DMS 273 (cell line): ENCODE data around the gene SPIB.
A peak's percentile ranks its signal among the peaks of the same experiment; 100 is the strongest.
"Not testable (repeated sequence)": the region's sequence is repeated elsewhere in the genome, so short reads cannot be mapped to it uniquely, and the experiment has no call there.

Experiments used
- DNase-seq: peaks from one replicate; lab custom pipeline; 2025; ENCODE audit not compliant: unreplicated experiment; lab: John Stamatoyannopoulos, UW

SPIB gene

GRCh38 chr19:50418176-50419021, at the start of gene SPIB:
Gene SPIB (plus strand): TSS chr19:50418938. CDS start chr19:50418963, 25 bp downstream.
- no peak for DNase-seq

GRCh38 chr19:50371914-50372475, 46.7 kb upstream of the SPIB start:
- no peak for DNase-seq

- peak; percentile 99 for DNase-seq
Observed at GRCh38 chr19:50376166-50377050, 42.3 kb upstream of the SPIB start, which contains the start of gene NR1H2. Gene NR1H2 (plus strand): TSS chr19:50376457. CDS start chr19:50377606, 1,149 bp downstream.

GRCh38 chr19:50377051-50377461, 41.7 kb upstream of the SPIB start:
- peak; percentile 41 for DNase-seq

DNA sequence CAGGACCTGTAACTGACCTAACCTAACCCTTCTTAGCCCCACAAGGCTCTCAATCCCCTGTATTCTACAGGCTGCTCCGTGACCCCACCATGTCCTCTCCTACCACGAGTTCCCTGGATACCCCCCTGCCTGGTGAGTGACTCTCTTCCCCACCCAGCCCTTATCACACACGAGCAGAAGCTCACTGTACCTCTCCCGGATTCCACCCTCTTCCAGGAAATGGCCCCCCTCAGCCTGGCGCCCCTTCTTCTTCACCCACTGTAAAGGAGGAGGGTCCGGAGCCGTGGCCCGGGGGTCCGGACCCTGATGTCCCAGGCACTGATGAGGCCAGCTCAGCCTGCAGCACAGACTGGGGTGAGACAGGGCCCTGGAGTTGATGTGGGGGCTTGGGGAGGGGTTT, 41.2 kb upstream of the SPIB start:
- no peak for DNase-seq

- no peak for DNase-seq
Observed at GRCh38 chr19:50378169-50378862, 40.4 kb upstream of the SPIB start.

GRCh38 chr19:50378863-50379236, 39.9 kb upstream of the SPIB start:
- no peak for DNase-seq

- no peak for DNase-seq
Observed at GRCh38 chr19:50379602-50380001, 39.1 kb upstream of the SPIB start.

GRCh38 chr19:50380137-50380536, 38.6 kb upstream of the SPIB start:
- no peak for DNase-seq

GRCh38 chr19:50380751-50381151, 38.0 kb upstream of the SPIB start:
- DNase-seq: no peak

GRCh38 chr19:50381881-50382729, 36.6 kb upstream of the SPIB start:
- no peak for DNase-seq

- peak; percentile 70 for DNase-seq
Observed at GRCh38 chr19:50383001-50383851, 35.5 kb upstream of the SPIB start.

DNA sequence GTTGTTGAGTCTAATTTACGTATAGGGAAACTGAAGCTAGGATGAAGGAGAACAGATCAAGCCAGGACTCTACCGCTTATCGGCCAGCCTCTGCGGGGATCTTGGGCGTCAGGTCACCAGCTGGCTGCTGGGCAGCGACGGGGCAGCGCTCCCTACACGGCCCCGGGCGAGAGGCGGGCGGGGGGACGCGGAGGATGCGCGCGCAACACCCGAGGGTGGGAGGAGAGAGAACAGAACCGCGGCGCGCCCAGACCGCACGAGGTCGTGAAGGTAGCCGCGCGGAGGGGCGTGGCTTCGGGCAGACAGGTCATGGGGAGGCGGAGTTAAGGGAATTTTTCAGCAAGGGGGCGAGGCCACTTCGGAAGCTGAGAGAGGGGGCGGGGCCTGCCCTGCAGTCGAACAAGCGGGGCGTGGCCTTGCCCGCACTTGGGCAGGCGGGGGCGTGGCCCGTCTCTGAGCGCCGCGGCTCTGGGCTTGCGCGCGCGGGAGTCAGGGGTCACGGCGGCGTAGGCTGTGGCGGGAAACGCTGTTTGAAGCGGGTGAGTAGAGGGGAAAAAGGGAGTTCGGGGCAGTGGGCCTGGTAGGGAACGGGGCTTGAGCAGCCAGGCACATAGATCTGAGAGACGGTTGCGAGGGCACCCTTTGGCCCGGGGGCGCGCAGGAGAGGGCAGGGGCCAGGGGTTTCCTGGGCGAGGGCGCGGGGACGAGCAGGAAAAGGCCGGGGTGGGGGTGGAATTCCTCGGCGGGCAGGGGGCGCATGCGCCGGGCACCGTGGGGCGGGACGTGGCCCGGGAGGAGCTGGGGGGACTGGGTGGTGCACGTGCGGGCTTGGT, 34.7 kb upstream of the SPIB start, which contains the start of gene POLD1:
Gene POLD1 (plus strand): TSS at position 496 of the 833 bp plus-strand sequence. CDS start 14,505 bp downstream, outside the sequence.
- peak; percentile 99 for DNase-seq

DNA sequence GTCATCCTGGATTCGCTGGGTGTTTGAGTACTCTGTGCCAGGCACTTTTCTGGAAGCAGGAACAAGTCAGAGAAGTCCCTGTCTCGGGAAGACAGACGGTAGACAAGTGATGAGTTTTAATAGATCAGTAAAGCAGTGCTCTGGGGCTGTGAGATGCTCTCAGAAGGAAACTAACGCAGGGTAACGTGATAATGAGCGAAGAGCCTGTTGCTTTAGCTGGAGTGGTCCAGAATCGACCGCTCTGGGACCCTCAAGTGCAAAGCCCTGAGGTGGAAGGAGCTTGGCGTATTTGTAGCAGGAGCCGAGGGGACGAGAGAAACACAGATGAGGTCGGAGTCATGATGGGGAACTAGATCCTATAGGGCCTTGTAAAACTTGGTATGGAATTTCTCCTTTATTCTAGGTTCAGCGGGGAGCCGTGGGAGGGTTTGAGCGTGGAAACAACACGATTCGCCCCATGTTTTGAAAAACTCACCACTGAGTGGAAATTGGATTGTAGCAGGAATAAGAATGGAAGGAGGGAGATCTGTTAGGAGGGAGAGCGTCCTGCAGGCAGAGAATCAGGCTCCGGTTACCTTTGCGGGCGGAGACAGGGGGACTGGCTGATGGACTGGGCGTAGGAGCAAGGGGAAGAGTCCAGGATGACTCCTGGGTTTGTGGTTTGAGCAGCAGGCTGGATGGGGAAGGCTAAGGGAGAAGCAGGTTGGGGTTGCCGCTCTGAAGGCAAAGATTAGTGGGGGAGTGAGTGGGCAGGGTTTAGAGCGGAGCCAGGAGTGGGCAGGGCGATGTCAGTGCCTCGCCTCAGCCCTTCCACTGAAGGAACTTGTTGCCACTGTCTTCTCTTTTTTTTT, 33.8 kb upstream of the SPIB start:
- DNase-seq: peak; percentile 61

- DNase-seq: no peak
Observed at GRCh38 chr19:50387176-50387867, 31.4 kb upstream of the SPIB start.

DNA sequence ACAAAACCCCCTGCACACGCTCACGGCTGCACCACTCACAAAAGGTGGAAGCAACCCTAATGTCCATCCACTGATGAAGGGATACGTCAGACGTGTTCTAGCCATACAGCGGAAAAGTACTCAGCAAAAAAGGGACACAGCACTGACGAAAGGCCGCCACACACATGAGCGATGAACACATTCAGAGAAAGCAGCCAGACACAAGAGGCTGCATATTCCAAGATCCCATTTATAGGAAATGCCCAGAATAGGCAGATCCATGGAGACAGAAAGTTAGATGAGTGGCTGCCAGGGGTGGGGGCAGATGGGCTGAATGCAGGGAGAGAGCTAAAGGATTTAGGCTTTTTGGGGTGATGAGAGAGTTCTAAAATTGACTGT, 30.9 kb upstream of the SPIB start:
- DNase-seq: no peak

GRCh38 chr19:50390295-50390694, 28.4 kb upstream of the SPIB start:
- DNase-seq: not testable (repeated sequence)
